ENCODE data around the gene OR1A2. TPM values are rescaled to one million over a fixed set of nuclear protein-coding genes. Genes with fewer than 3 reads are reported as not detected.
"Not testable (repeated sequence)": the region's sequence is repeated elsewhere in the genome, so short reads cannot be mapped to it uniquely, and the experiment has no call there.

The OR1A2 gene
- total and polyA plus RNA-seq, 2 of the 4 experiments (the other 2 are of a cell fraction) = not detected

DNA sequence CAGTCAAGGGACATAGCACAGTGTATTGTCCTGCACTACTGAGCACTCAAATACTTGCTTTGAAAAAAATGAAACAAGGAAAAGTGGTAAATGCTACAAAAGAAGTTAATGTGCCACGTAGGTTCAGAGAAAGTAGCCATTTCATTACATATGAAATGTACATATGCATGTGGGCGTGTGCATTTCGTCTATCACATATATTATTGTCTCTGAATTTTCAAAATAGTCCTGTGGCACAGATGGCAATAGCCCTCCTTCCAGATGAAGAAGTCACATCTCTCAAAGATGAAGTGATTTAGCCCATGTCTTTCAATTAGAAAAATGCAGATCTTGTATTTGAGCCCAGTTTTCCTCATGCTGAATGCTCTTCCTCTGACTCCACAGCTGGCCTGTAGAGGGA is 22.7 kb downstream of the OR1A2 start:
- H3K4me2 ChIP-seq (ENCODE audit: low read depth, low read length); in situ Hi-C loops (cut with MboI; ENCODE audit: low sequenced_read_pairs); H3K9me3 ChIP-seq (ENCODE audit: control insufficient read depth, insufficient read depth, low read length); DNase-seq; H2AK5ac ChIP-seq (ENCODE audit: low read depth, low read length); intact Hi-C loops (cut with micrococcal nuclease); dilution Hi-C loops (cut with HindIII; ENCODE audit: low sequenced_read_pairs, unreplicated experiment); CTCF ChIA-PET; H3K36me3 ChIP-seq (ENCODE audit: control insufficient read depth, insufficient read depth, low read length); H3K9ac ChIP-seq (ENCODE audit: low read depth, low read length); H4K20me1 ChIP-seq (ENCODE audit: insufficient read depth, low read length); H3K79me1 ChIP-seq (ENCODE audit: low read depth in 1 of 2, low read length in 2 of 2); POLR2A ChIA-PET (ENCODE audit: unreplicated experiment); H3K4me3 ChIP-seq (ENCODE audit: insufficient read depth, low read depth, low read length); ATAC-seq (ENCODE audit: low read depth); H3K27me3 ChIP-seq (ENCODE audit: control insufficient read depth, insufficient read depth, low read length); H2BK120ac ChIP-seq (ENCODE audit: low read depth, low read length); H3K56ac ChIP-seq (ENCODE audit: extremely low read depth, insufficient read depth, low read length); H3K18ac ChIP-seq (ENCODE audit: low read depth, low read length); H2BK5ac ChIP-seq (ENCODE audit: low read depth, low read length, poor library complexity, severe bottlenecking); H3K9me1 ChIP-seq (ENCODE audit: insufficient read depth, low read length); H2BK20ac ChIP-seq (ENCODE audit: low read depth, low read length); BruUV-seq (replicated peaks); H4K5ac ChIP-seq (ENCODE audit: low read depth, low read length); H3K14ac ChIP-seq (replicated peaks; ENCODE audit: low read depth, low read length); H3K4ac ChIP-seq (ENCODE audit: low read depth, low read length); H4K91ac ChIP-seq (ENCODE audit: insufficient read depth, low read depth, low read length); H3K23ac ChIP-seq (ENCODE audit: low read depth, low read length); H2AFZ ChIP-seq (replicated peaks; ENCODE audit: low read length, poor library complexity); H4K8ac ChIP-seq (ENCODE audit: low read depth in 2 of 2, low read length in 2 of 2); H3K27ac ChIP-seq (ENCODE audit: insufficient read depth, low read length); H3K4me1 ChIP-seq (ENCODE audit: control insufficient read depth, insufficient read depth, low read length); H2BK15ac ChIP-seq (ENCODE audit: low read depth, low read length); H2AK9ac ChIP-seq (replicated peaks; ENCODE audit: low read depth, low read length, poor library complexity): not testable (repeated sequence)
- WGBS, 2 experiments (ENCODE audit: extremely low coverage in 2 of 2, insufficient read length in 1 of 2) = no CpG with 5 or more reads among the region's 3 CpGs

Data from IMR-90 (cell line).